ENCODE results near the gene CLEC4F. TPM values are rescaled to one million over a fixed set of nuclear protein-coding genes. Genes with fewer than 3 reads are reported as not detected.

Gene CLEC4F
- total and polyA plus RNA-seq, 10 of the 15 experiments (the other 5 are each of a cell fraction or from before 2014, with no cell fraction given) = 0.03 TPM; not detected in 9

- ATAC-seq = no peak
- no peak for FAIRE-seq
- ChIA-PET SMC1A (ENCODE audit: uncharacterized antibody, unreplicated experiment) (interaction anchor here (0.6 kb wide), 1 partner anchor 212 kb away, joined by 3 read pairs; no protein-coding TSS in a partner anchor), CTCF (no interaction called here), RAD21 (ENCODE audit: unreplicated experiment) (no interaction called here), POLR2A (no interaction called here)
- no peaks in the 10 kb centered on the region for H3K79me2 ChIP-seq (ENCODE audit: control insufficient read depth, insufficient read depth, low read length)
- H3K4me1 ChIP-seq (ENCODE audit: control insufficient read depth, insufficient read depth, low read length) = no peaks in the 10 kb centered on the region
- WGBS (ENCODE audit: insufficient coverage, insufficient replicate concordance, low lambda C conversion rate, missing lambda C conversion rate) = 20% methylated on average over 1 of the region's 1 CpG
- intact Hi-C loops (cut with micrococcal nuclease; ENCODE audit: unreplicated experiment) = no loop called here
- H2AFZ ChIP-seq (ENCODE audit: control insufficient read depth, low read depth, low read length) = no peak overlapping the region
- TF ChIP-seq POLR2AphosphoS2 (IDR thresholded peaks at IDR 0.05; ENCODE audit: low read depth, low read length) = no peak
- no peak for TF ChIP-seq SUZ12 (IDR thresholded peaks at IDR 0.05; ENCODE audit: unreplicated experiment)
- no peak for TF ChIP-seq REST (IDR thresholded peaks at IDR 0.05; ENCODE audit: low read depth, low read length)
- no peak for TF ChIP-seq NBN (IDR thresholded peaks at IDR 0.05)
- TF ChIP-seq FOXM1 (IDR thresholded peaks at IDR 0.05; ENCODE audit: low read depth, low read length) = no peak
- TF ChIP-seq MYC (IDR thresholded peaks at IDR 0.05; ENCODE audit: insufficient read depth, insufficient read length, insufficient replicate concordance, low read length, severe bottlenecking) = no peak
- TF ChIP-seq FOS (IDR thresholded peaks at IDR 0.05; ENCODE audit: borderline replicate concordance, extremely low read depth, insufficient read length) = no peak
- TF ChIP-seq WRNIP1 (IDR thresholded peaks at IDR 0.05; ENCODE audit: borderline replicate concordance, low read depth, low read length) = no peak
- no peak for TF ChIP-seq POU2F2 (IDR thresholded peaks at IDR 0.05; ENCODE audit: borderline replicate concordance, low read depth, low read length)
- TF ChIP-seq HSF1 (IDR thresholded peaks at IDR 0.05; ENCODE audit: low read depth, low read length) = no peak
- TF ChIP-seq ZNF274 (IDR thresholded peaks at IDR 0.05; ENCODE audit: insufficient read depth, insufficient read length) = no peak
- DNase-seq (ENCODE audit: low read depth, low spot score) = no peak
- in situ Hi-C loops (cut with MboI) = no loop called here
- H3K36me3 ChIP-seq (ENCODE audit: control insufficient read depth in 2 of 2, insufficient read depth in 2 of 2, low read length in 1 of 2) = no peaks in the 10 kb centered on the region
- H3K4me2 ChIP-seq (ENCODE audit: control insufficient read depth, insufficient read depth) = no peak overlapping the region
- no peak overlapping the region for H3K9ac ChIP-seq (ENCODE audit: control insufficient read depth, insufficient read depth, low read length)
- H3K4me3 ChIP-seq = no peak overlapping the region
- H3K27me3 ChIP-seq (replicated peaks in 1 of 2; ENCODE audit: control insufficient read depth in 2 of 2, insufficient read depth in 2 of 2, low read length in 1 of 2) = no peaks in the 10 kb centered on the region; a peak in 1 of 4 replicates
- BruUV-seq (replicated peaks) = no TSS peak
- H3K9me3 ChIP-seq (replicated peaks; ENCODE audit: control insufficient read depth, insufficient read depth, low read length) = no peaks in the 10 kb centered on the region
- H3K27ac ChIP-seq (ENCODE audit: control insufficient read depth, insufficient read depth) = no peak overlapping the region
- no peaks in the 10 kb centered on the region for H4K20me1 ChIP-seq (ENCODE audit: control insufficient read depth, insufficient read depth)
These were observed 61.0 kb downstream of the CLEC4F start for GRCh38 chr2:70759446-70759845.

Small RNA genes lying within 50 kb of the gene (small RNA-seq; reads per million reads assigned to genes)
- gene HMGN2P21 = not detected

Other genes starting within 250 kb of the CLEC4F start
Only the 7 nearest of the 8 such genes appear.
- gene ADD2, start 52.4 kb downstream of the CLEC4F start, total RNA-seq (2014; rRNA removed) = not detected in 2 replicates
- not detected in 2 replicates for gene ADD2, start 52.4 kb downstream of the CLEC4F start, total RNA-seq (2014; rRNA removed; fragmentation: Illumina TruSeq; extraction: Trizol)
- 0.08 and 0.19 TPM in 2 replicates for gene ADD2, start 52.4 kb downstream of the CLEC4F start, total RNA-seq (2021)
- not detected in 2 replicates for gene ADD2, start 52.4 kb downstream of the CLEC4F start, polyA plus RNA-seq (2011; rRNA removed)
- gene ADD2, start 52.4 kb downstream of the CLEC4F start, polyA plus RNA-seq (2014; fragmentation: Illumina TruSeq; extraction: Trizol) = not detected in 2 replicates
- not detected for gene ADD2, start 52.4 kb downstream of the CLEC4F start, polyA plus RNA-seq (2014; fragmentation: Nextera tagmentation; extraction: Ambion mirVana)
- gene ADD2, start 52.4 kb downstream of the CLEC4F start, polyA plus RNA-seq (2014; rRNA removed) = not detected in 2 replicates
- under 1 TPM; 0.05 to 0.13 TPM for gene ADD2, start 52.4 kb downstream of the CLEC4F start, polyA plus RNA-seq (2016; fragmentation: Nextera tagmentation; extraction: Ambion mirVana)
- not detected in 2 replicates for gene FIGLA, start 30.0 kb downstream of the CLEC4F start, total RNA-seq (2014; rRNA removed)
- gene FIGLA, start 30.0 kb downstream of the CLEC4F start, total RNA-seq (2014; rRNA removed; fragmentation: Illumina TruSeq; extraction: Trizol) = not detected in 2 replicates
- gene FIGLA, start 30.0 kb downstream of the CLEC4F start, total RNA-seq (2021) = not detected in 2 replicates
- not detected in 2 replicates for gene FIGLA, start 30.0 kb downstream of the CLEC4F start, polyA plus RNA-seq (2011; rRNA removed)
- not detected in 2 replicates for gene FIGLA, start 30.0 kb downstream of the CLEC4F start, polyA plus RNA-seq (2014; fragmentation: Illumina TruSeq; extraction: Trizol)
- not detected for gene FIGLA, start 30.0 kb downstream of the CLEC4F start, polyA plus RNA-seq (2014; fragmentation: Nextera tagmentation; extraction: Ambion mirVana)
- not detected in 2 replicates for gene FIGLA, start 30.0 kb downstream of the CLEC4F start, polyA plus RNA-seq (2014; rRNA removed)
- gene FIGLA, start 30.0 kb downstream of the CLEC4F start, polyA plus RNA-seq (2016; fragmentation: Nextera tagmentation; extraction: Ambion mirVana) = not detected
- not detected in 2 replicates for gene CD207, start 15.2 kb upstream of the CLEC4F start, total RNA-seq (2014; rRNA removed)
- not detected in 2 replicates for gene CD207, start 15.2 kb upstream of the CLEC4F start, total RNA-seq (2014; rRNA removed; fragmentation: Illumina TruSeq; extraction: Trizol)
- gene CD207, start 15.2 kb upstream of the CLEC4F start, total RNA-seq (2021) = not detected in 2 replicates
- not detected in 2 replicates for gene CD207, start 15.2 kb upstream of the CLEC4F start, polyA plus RNA-seq (2011; rRNA removed)
- gene CD207, start 15.2 kb upstream of the CLEC4F start, polyA plus RNA-seq (2014; fragmentation: Illumina TruSeq; extraction: Trizol) = not detected in 2 replicates
- not detected for gene CD207, start 15.2 kb upstream of the CLEC4F start, polyA plus RNA-seq (2014; fragmentation: Nextera tagmentation; extraction: Ambion mirVana)
- gene CD207, start 15.2 kb upstream of the CLEC4F start, polyA plus RNA-seq (2014; rRNA removed) = not detected in 2 replicates
- gene CD207, start 15.2 kb upstream of the CLEC4F start, polyA plus RNA-seq (2016; fragmentation: Nextera tagmentation; extraction: Ambion mirVana) = not detected
- not detected in 2 replicates for gene VAX2, start 80.0 kb upstream of the CLEC4F start, total RNA-seq (2014; rRNA removed)
- not detected in 2 replicates for gene VAX2, start 80.0 kb upstream of the CLEC4F start, total RNA-seq (2014; rRNA removed; fragmentation: Illumina TruSeq; extraction: Trizol)
- not detected in 2 replicates for gene VAX2, start 80.0 kb upstream of the CLEC4F start, total RNA-seq (2021)
- not detected in 2 replicates for gene VAX2, start 80.0 kb upstream of the CLEC4F start, polyA plus RNA-seq (2011; rRNA removed)
- gene VAX2, start 80.0 kb upstream of the CLEC4F start, polyA plus RNA-seq (2014; fragmentation: Illumina TruSeq; extraction: Trizol) = not detected in 2 replicates
- gene VAX2, start 80.0 kb upstream of the CLEC4F start, polyA plus RNA-seq (2014; fragmentation: Nextera tagmentation; extraction: Ambion mirVana) = not detected
- not detected in 2 replicates for gene VAX2, start 80.0 kb upstream of the CLEC4F start, polyA plus RNA-seq (2014; rRNA removed)
- not detected for gene VAX2, start 80.0 kb upstream of the CLEC4F start, polyA plus RNA-seq (2016; fragmentation: Nextera tagmentation; extraction: Ambion mirVana)
- not detected in 2 replicates for gene ATP6V1B1, start 115.3 kb upstream of the CLEC4F start, total RNA-seq (2014; rRNA removed)
- gene ATP6V1B1, start 115.3 kb upstream of the CLEC4F start, total RNA-seq (2014; rRNA removed; fragmentation: Illumina TruSeq; extraction: Trizol) = not detected in 2 replicates
- not detected in 2 replicates for gene ATP6V1B1, start 115.3 kb upstream of the CLEC4F start, total RNA-seq (2021)
- gene ATP6V1B1, start 115.3 kb upstream of the CLEC4F start, polyA plus RNA-seq (2011; rRNA removed) = not detected in 2 replicates
- gene ATP6V1B1, start 115.3 kb upstream of the CLEC4F start, polyA plus RNA-seq (2014; fragmentation: Illumina TruSeq; extraction: Trizol) = not detected in 2 replicates
- not detected for gene ATP6V1B1, start 115.3 kb upstream of the CLEC4F start, polyA plus RNA-seq (2014; fragmentation: Nextera tagmentation; extraction: Ambion mirVana)
- gene ATP6V1B1, start 115.3 kb upstream of the CLEC4F start, polyA plus RNA-seq (2014; rRNA removed) = not detected in 2 replicates
- not detected for gene ATP6V1B1, start 115.3 kb upstream of the CLEC4F start, polyA plus RNA-seq (2016; fragmentation: Nextera tagmentation; extraction: Ambion mirVana)
- 0.11 TPM in 1 of 2 replicates, not detected in the other for gene ANKRD53, start 158.0 kb upstream of the CLEC4F start, total RNA-seq (2014; rRNA removed)
- gene ANKRD53, start 158.0 kb upstream of the CLEC4F start, total RNA-seq (2014; rRNA removed; fragmentation: Illumina TruSeq; extraction: Trizol) = not detected in 2 replicates
- not detected in 2 replicates for gene ANKRD53, start 158.0 kb upstream of the CLEC4F start, total RNA-seq (2021)
- gene ANKRD53, start 158.0 kb upstream of the CLEC4F start, polyA plus RNA-seq (2011; rRNA removed) = 0.04 TPM in 1 of 2 replicates, not detected in the other
- gene ANKRD53, start 158.0 kb upstream of the CLEC4F start, polyA plus RNA-seq (2014; fragmentation: Illumina TruSeq; extraction: Trizol) = not detected in 2 replicates
- under 1 TPM in 1 of 2 experiments, not detected in 1; 0.04 TPM for gene ANKRD53, start 158.0 kb upstream of the CLEC4F start, polyA plus RNA-seq (2014; fragmentation: Nextera tagmentation; extraction: Ambion mirVana)
- gene ANKRD53, start 158.0 kb upstream of the CLEC4F start, polyA plus RNA-seq (2014; rRNA removed) = 0.04 TPM in 1 of 2 replicates, not detected in the other
- not detected for gene ANKRD53, start 158.0 kb upstream of the CLEC4F start, polyA plus RNA-seq (2016; fragmentation: Nextera tagmentation; extraction: Ambion mirVana)
- 21.1 and 22.3 TPM in 2 replicates for gene TEX261, start 174.3 kb upstream of the CLEC4F start, total RNA-seq (2014; rRNA removed)
- gene TEX261, start 174.3 kb upstream of the CLEC4F start, total RNA-seq (2014; rRNA removed; fragmentation: Illumina TruSeq; extraction: Trizol) = 25.6 and 29.7 TPM in 2 replicates
- 37.5 and 46.7 TPM in 2 replicates for gene TEX261, start 174.3 kb upstream of the CLEC4F start, total RNA-seq (2021)
- gene TEX261, start 174.3 kb upstream of the CLEC4F start, polyA plus RNA-seq (2011; rRNA removed) = 57.0 and 75.6 TPM in 2 replicates
- gene TEX261, start 174.3 kb upstream of the CLEC4F start, polyA plus RNA-seq (2014; fragmentation: Illumina TruSeq; extraction: Trizol) = 59.5 and 64.9 TPM in 2 replicates
- 10 to 100 TPM in 1 of 2 experiments, 1 to 10 TPM in 1; 5.5 to 11.1 TPM for gene TEX261, start 174.3 kb upstream of the CLEC4F start, polyA plus RNA-seq (2014; fragmentation: Nextera tagmentation; extraction: Ambion mirVana)
- 41.3 and 45.9 TPM in 2 replicates for gene TEX261, start 174.3 kb upstream of the CLEC4F start, polyA plus RNA-seq (2014; rRNA removed)
- gene TEX261, start 174.3 kb upstream of the CLEC4F start, polyA plus RNA-seq (2016; fragmentation: Nextera tagmentation; extraction: Ambion mirVana) = 10 to 100 TPM; 39.4 to 45.1 TPM